ENCODE data around the gene ADAD2. TPM values are rescaled to one million over a fixed set of nuclear protein-coding genes. Genes with fewer than 3 reads are reported as not detected.

ADAD2 gene
- total RNA-seq, 1 donor from 2014 or later = not detected

DNA sequence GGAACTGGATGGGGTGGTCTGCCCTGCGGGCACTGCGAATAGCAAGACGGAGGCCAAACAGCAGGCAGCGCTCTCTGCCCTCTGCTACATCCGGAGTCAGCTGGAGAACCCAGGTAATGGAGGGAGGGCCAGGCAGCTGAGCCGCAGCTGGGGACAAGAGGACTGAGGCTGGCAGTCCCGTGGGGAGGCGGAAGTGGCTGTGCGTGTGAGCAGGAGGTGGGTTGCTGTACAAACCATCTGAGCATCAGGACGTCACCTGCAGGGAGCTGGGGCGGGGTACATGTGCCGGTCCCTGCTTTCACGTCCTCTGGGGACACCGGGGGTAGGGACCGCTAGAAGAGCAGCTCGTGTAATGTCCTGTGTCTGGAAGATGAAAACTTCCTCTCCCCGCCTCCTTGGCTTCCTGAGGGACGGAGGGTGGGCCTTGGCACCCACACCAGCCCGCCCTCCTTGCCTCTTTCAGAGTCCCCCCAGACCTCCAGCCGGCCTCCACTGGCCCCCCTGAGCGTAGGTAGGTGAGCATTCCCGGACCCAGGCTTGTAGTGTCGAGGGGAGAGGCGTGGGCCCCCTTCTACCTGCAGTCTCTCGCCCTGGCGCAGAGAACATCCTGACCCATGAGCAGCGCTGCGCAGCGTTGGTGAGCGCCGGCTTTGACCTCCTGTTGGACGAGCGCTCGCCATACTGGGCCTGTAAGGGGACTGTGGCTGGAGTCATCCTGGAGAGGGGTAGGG, 3.7 kb downstream of the ADAD2 start:
- DNase-seq = peak; percentile 74
- Mint-ChIP-seq H3K27me3 (ENCODE audit: unreplicated experiment) (peaks cover 13% of the 10 kb centered on the region), H3K9me3 (ENCODE audit: unreplicated experiment) (peaks cover 15% of the 10 kb centered on the region), H3K4me3 (ENCODE audit: unreplicated experiment) (peak overlapping the region; percentile 23), H3K4me1 (ENCODE audit: low read depth, unreplicated experiment) (peaks cover 28% of the 10 kb centered on the region), H3K27ac (ENCODE audit: unreplicated experiment) (peak overlapping the region; percentile 38), H3K36me3 (ENCODE audit: unreplicated experiment) (no peaks in the 10 kb centered on the region)
- TF ChIP-seq, protein P1, sequence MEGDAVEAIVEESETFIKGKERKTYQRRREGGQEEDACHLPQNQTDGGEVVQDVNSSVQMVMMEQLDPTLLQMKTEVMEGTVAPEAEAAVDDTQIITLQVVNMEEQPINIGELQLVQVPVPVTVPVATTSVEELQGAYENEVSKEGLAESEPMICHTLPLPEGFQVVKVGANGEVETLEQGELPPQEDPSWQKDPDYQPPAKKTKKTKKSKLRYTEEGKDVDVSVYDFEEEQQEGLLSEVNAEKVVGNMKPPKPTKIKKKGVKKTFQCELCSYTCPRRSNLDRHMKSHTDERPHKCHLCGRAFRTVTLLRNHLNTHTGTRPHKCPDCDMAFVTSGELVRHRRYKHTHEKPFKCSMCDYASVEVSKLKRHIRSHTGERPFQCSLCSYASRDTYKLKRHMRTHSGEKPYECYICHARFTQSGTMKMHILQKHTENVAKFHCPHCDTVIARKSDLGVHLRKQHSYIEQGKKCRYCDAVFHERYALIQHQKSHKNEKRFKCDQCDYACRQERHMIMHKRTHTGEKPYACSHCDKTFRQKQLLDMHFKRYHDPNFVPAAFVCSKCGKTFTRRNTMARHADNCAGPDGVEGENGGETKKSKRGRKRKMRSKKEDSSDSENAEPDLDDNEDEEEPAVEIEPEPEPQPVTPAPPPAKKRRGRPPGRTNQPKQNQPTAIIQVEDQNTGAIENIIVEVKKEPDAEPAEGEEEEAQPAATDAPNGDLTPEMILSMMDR (IDR thresholded peaks at IDR 0.05; ENCODE audit: partially characterized antibody, unreplicated experiment) = no peak

DNA sequence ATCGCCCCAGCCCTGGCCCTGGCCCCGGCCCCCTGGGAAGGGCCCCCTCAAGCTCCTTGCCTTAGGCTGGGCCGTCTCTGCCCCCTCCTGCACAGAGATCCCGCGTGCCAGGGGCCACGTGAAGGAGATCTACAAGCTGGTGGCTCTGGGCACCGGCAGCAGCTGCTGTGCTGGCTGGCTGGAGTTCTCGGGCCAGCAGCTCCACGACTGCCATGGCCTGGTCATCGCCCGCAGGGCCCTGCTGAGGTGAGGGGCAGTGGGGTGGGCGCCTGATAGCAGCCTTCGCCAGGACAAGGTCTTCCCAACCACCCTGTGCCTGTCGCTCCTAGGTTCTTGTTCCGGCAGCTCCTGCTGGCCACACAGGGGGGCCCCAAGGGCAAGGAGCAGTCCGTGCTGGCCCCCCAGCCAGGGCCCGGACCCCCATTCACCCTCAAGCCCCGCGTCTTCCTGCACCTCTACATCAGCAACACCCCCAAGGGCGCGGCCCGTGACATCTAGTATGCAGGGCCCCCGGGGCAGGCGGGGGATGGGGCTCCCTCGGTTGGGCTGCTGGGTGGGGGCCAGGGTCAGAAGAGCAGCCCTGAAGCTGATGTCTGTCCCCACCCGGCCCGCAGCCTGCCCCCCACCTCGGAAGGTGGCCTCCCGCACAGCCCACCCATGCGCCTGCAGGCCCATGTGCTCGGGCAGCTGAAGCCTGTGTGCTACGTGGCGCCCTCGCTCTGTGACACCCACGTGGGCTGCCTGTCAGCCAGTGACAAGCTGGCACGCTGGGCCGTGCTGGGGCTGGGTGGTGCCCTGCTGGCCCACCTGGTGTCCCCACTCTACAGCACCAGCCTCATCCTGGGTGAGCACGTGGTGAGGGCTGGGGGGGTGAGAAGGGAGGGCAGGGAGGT, 4.5 kb downstream of the ADAD2 start:
- H3K4me1 Mint-ChIP-seq (ENCODE audit: low read depth, unreplicated experiment) = peaks cover 28% of the 10 kb centered on the region
- H3K36me3 Mint-ChIP-seq (ENCODE audit: unreplicated experiment) = no peaks in the 10 kb centered on the region
- H3K4me3 Mint-ChIP-seq (ENCODE audit: unreplicated experiment) = no peak overlapping the region
- H3K27me3 Mint-ChIP-seq (ENCODE audit: unreplicated experiment) = peaks cover 13% of the 10 kb centered on the region
- no peak for DNase-seq
- TF ChIP-seq, protein P1 (IDR thresholded peaks at IDR 0.05; ENCODE audit: partially characterized antibody, unreplicated experiment) = no peak
- no peak overlapping the region for H3K27ac Mint-ChIP-seq (ENCODE audit: unreplicated experiment)
- H3K9me3 Mint-ChIP-seq (ENCODE audit: unreplicated experiment) = peaks cover 13% of the 10 kb centered on the region

DNA sequence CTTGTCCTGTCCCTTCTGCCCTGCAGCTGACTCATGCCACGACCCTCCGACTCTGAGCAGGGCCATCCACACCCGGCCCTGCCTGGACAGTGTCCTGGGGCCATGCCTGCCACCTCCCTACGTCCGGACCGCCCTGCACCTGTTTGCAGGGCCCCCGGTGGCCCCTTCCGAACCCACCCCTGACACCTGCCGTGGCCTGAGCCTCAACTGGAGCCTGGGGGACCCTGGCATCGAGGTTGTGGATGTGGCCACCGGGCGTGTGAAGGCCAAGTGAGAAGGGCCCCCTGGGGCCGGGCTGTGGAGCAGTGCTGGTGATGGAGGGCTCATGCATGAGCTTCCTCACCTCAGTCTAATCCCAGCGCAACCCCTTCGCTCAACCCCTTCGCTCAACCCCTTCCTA, 5.1 kb downstream of the ADAD2 start:
- no peak overlapping the region for H3K4me3 Mint-ChIP-seq (ENCODE audit: unreplicated experiment)
- no peak for DNase-seq
- peaks cover 17% of the 10 kb centered on the region for H3K27me3 Mint-ChIP-seq (ENCODE audit: unreplicated experiment)
- H3K36me3 Mint-ChIP-seq (ENCODE audit: unreplicated experiment) = no peaks in the 10 kb centered on the region
- H3K9me3 Mint-ChIP-seq (ENCODE audit: unreplicated experiment) = peaks cover 13% of the 10 kb centered on the region
- TF ChIP-seq, protein P1 (IDR thresholded peaks at IDR 0.05; ENCODE audit: partially characterized antibody, unreplicated experiment) = no peak
- no peak overlapping the region for H3K27ac Mint-ChIP-seq (ENCODE audit: unreplicated experiment)
- peaks cover 28% of the 10 kb centered on the region for H3K4me1 Mint-ChIP-seq (ENCODE audit: low read depth, unreplicated experiment)

DNA sequence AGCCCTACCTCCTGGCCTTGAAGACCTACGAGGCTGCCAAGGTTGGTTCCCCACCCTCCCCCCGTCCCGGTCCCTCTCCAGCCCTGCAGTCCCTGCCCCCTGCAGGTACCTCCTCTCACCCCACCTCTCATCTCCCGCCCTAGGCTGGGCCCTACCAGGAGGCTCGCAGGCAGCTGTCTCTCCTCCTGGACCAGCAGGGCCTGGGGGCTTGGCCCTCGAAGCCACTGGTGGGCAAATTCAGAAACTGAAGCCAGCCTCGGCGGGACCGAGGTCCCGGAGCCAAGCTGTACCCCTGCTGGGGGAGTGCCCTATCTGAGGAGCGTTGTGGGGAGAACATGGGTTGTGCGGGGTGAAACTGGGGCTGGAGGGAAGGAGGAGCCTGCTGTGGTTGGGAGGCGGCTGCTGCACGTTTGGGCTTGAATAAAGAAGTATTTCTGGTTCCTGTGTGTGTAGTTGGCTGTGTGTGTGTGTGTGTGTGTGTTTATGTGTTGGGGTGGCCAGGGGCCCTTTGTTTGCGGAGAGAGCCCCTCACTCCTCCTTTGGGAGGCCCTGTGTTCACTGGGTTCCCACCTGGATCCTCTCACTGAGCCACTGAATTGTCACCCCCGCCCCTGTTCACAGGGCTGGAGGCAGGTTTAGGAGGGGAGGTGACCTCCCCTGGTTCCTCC, 5.9 kb downstream of the ADAD2 start:
- peak overlapping the region; percentile 55 for H3K4me3 Mint-ChIP-seq (ENCODE audit: unreplicated experiment)
- peak overlapping the region; percentile 28 for H3K27ac Mint-ChIP-seq (ENCODE audit: unreplicated experiment)
- no peak for DNase-seq
- H3K4me1 Mint-ChIP-seq (ENCODE audit: low read depth, unreplicated experiment) = peaks cover 28% of the 10 kb centered on the region
- H3K9me3 Mint-ChIP-seq (ENCODE audit: unreplicated experiment) = peaks cover 13% of the 10 kb centered on the region
- no peaks in the 10 kb centered on the region for H3K36me3 Mint-ChIP-seq (ENCODE audit: unreplicated experiment)
- TF ChIP-seq, protein P1 (IDR thresholded peaks at IDR 0.05; ENCODE audit: partially characterized antibody, unreplicated experiment) = no peak
- peaks cover 17% of the 10 kb centered on the region for H3K27me3 Mint-ChIP-seq (ENCODE audit: unreplicated experiment)

Measured in glutamatergic neuron (in vitro differentiated cells).